Activated T-helper 17 cell treated with anti-CD3 and anti-CD28 coated beads, Interleukin-2, amount 50 U/mL, for 72 hours (primary cell): ENCODE measurements around the gene DMAP1. TPM values are rescaled to one million over a fixed set of nuclear protein-coding genes. Genes with fewer than 3 reads are reported as not detected.

Experiments
- ATAC-seq: fragments of 150-1000 bp; cut with Tn5 transposase; replicated peaks from 2 replicates; pipeline ENCODE4 v1.10.0; 2021; ENCODE audit warnings: mild to moderate bottlenecking, moderate library complexity
- H3K27ac Mint-ChIP-seq: one replicate; pipeline ENCODE4 v1.8.0; 2022; ENCODE audit warnings: mixed read lengths
- H3K27me3 Mint-ChIP-seq: one replicate; pipeline ENCODE4 v1.8.0; 2022; ENCODE audit warnings: mixed read lengths
- H3K36me3 Mint-ChIP-seq: one replicate; pipeline ENCODE4 v1.8.0; 2022; ENCODE audit warnings: low read depth, mild to moderate bottlenecking, mixed read lengths
- H3K4me1 Mint-ChIP-seq: one replicate; pipeline ENCODE4 v1.8.0; 2022; ENCODE audit warnings: mixed read lengths
- H3K4me3 Mint-ChIP-seq: one replicate; pipeline ENCODE4 v1.8.0; 2022; ENCODE audit warnings: mild to moderate bottlenecking, mixed read lengths
- H3K9me3 Mint-ChIP-seq: one replicate; pipeline ENCODE4 v1.8.0; 2022; ENCODE audit warnings: mixed read lengths
- total RNA-seq, 2 donors: library from RNA; stranded (reverse); gene quantifications; one replicate each; pipeline ENCODE4 v1.2.3, GENCODE V29; 2022

Gene DMAP1
- total RNA-seq, 2 donors from 2014 or later: 41.1 to 41.4 TPM

DNA sequence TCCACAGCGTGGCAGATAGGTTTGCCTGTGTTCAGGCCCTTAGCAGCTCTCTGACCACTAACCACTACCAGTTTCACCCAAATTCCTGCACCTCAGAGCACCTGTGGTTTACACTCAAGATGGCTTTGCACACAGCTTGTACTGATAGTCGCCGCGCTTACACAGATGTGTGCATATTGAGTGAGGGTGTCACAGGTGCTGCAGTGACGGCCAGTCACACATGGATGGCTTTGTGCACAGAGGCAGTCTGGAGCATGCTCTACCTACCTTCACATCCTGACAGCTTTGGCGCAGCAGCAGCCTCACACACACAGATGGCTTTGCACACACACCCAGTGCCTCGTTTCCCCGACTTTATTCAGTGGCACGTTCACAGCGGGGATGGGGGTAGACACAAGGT lies 7.5 kb downstream of the DMAP1 start:
- Mint-ChIP-seq H3K4me1 (peaks cover 6% of the 10 kb centered on the region), H3K27me3 (no peaks in the 10 kb centered on the region), H3K4me3 (no peak overlapping the region), H3K27ac (no peak overlapping the region), H3K36me3 (peaks cover 60% of the 10 kb centered on the region), H3K9me3 (no peaks in the 10 kb centered on the region)
- no peak for ATAC-seq

DNA sequence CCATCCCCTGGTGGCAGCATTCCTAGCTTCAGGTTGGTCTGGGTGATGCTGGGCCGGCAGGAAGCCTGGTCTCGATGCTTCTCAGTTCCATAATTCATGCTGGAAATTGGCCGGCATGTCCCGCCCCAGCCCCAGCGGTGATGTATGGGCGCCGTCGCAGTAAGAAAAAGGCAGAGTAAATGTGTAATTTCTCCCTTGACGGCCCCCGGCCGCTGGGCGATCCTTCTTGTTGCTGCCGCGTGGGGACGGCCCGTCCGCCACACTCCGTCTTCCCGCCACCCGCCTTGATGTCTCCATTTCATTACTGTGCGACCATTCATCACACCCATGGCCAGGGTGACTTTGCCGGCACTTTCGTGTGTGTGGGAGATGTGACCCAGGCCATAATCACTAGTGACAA lies 8.5 kb downstream of the DMAP1 start:
- Mint-ChIP-seq H3K9me3 (no peaks in the 10 kb centered on the region), H3K36me3 (peaks cover 50% of the 10 kb centered on the region), H3K4me1 (peaks cover 6% of the 10 kb centered on the region), H3K27ac (no peak overlapping the region), H3K4me3 (no peak overlapping the region), H3K27me3 (no peaks in the 10 kb centered on the region)
- no peak for ATAC-seq

DNA sequence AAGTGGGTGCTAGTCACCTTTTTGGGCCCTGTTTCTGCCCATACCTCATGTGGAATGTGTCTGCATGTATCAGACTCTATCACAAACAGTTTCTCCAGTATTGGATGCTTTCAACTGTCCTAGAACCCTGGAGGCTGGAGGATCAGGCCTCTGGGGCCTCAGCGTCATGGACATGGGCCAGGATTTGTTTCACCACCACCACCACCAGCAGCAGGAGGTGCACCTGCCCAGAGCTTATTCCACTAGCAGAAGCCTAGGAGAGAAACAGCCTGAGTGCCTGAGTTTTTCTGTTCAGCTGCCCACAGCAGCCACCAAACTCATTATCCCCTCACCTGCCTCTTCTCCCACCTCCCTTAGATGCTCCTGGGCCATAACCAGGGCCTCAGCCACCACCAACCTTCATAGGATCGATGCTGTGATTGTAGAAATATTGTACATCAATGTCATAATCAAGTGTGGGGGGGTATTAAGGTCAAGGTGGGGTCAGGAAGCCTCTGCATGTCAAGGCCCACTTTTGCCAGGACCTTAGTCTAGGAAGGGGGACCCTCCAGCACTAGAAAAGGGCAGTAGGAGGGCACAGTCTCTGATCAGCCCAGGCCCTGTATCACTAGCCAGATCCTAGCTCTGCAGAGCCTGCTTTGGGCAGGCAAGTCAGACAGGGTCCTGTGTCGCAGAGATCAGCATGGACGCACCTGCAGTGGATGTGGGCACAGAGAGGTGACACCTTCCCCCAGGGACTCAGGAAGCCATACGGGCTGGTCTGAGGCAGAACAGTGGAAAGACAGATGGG lies 9.3 kb downstream of the DMAP1 start:
- no peak for ATAC-seq
- Mint-ChIP-seq H3K9me3 (no peaks in the 10 kb centered on the region), H3K36me3 (peaks cover 42% of the 10 kb centered on the region), H3K4me3 (no peak overlapping the region), H3K27me3 (no peaks in the 10 kb centered on the region), H3K27ac (peak overlapping the region; percentile 29), H3K4me1 (no peaks in the 10 kb centered on the region)

DNA sequence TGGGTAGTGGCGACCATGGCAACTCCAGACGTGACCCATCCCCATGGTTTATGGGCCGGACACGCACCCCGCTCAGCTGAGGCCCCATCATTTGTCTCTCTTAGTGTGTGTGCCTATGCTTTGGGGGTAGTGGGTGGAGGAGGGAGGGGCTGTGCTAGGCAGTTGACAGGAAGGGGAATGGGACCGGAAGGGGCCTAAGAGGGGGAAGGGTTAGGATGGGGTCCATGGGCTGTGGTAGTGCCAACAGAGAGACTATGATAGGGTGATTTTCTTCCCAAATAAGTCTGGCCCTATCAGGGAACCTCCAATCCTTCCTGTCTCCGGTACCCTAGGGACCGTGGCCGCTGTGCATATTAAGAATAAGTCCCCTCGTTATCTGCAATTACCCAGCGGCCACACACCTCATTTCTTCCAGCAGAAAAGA lies 9.9 kb downstream of the DMAP1 start:
- H3K27ac Mint-ChIP-seq: peak overlapping the region; percentile 14
- H3K4me3 Mint-ChIP-seq: no peak overlapping the region
- no peaks in the 10 kb centered on the region for H3K4me1 Mint-ChIP-seq
- H3K36me3 Mint-ChIP-seq: peaks cover 36% of the 10 kb centered on the region
- no peaks in the 10 kb centered on the region for H3K27me3 Mint-ChIP-seq
- ATAC-seq: no peak
- H3K9me3 Mint-ChIP-seq: no peaks in the 10 kb centered on the region

DNA sequence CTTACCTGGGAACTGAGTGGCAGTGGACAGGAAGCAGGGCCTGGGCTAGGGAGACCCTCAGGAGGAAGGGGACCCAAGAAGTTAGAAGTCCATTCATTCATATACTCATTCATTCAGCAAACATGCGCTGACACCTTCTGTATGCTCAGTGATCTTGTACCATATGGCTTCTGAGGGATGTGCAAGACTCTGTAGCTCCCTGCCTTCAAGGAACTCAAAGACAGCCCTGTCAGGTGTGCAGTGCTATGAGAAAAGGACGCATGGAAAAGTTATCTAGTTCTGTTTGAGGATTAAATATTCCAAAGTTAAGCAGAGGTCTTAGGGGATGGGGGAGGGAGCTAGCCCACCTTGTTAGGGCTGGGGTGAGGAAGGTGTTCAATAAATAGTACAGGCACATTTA lies 12.5 kb downstream of the DMAP1 start:
- Mint-ChIP-seq H3K4me1 (no peaks in the 10 kb centered on the region), H3K36me3 (peaks cover 10% of the 10 kb centered on the region), H3K9me3 (no peaks in the 10 kb centered on the region), H3K27me3 (no peaks in the 10 kb centered on the region), H3K27ac (no peak overlapping the region), H3K4me3 (no peak overlapping the region)
- no peak for ATAC-seq

DNA sequence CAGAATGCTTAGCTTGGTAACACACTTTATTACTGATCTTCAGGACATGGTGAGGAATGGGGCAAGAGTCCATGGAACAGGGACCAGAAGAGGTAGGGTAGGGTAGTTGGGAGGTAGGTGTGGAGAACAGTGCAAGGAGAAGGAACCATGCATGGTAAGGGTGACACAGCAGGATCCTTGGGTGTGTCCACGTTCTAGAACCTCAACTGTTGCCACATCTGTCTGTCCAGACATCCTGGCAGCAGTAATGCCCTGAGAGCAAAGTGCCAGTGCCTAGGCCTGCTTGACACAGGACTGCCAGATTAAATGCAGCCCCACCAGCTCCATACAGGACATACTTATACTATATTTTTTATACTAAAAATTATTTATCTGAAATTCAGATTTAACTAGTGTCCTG lies 13.9 kb downstream of the DMAP1 start:
- Mint-ChIP-seq H3K27ac (no peak overlapping the region), H3K9me3 (no peaks in the 10 kb centered on the region), H3K4me1 (no peaks in the 10 kb centered on the region), H3K4me3 (no peak overlapping the region), H3K36me3 (peaks cover under 1% of the 10 kb centered on the region), H3K27me3 (no peaks in the 10 kb centered on the region)
- no peak for ATAC-seq

DNA sequence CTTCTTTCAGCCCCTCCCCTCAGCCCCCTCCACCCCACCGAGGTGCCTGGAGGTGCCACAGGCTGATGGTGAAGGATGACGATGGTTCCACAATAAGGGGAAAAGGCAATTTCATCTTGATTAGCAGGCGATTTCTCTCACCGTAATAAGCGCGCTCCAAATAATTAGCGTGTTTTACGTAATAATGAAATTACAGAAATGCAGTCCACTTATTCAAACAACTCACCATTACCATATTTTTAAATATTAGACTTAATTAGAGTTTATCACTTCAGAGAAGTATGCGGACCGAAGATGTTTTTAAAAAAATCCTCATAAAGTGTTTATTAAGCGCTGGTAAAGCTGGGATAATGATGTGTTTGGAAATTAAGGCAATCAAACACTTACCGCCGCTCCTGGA lies 14.9 kb downstream of the DMAP1 start:
- H3K9me3 Mint-ChIP-seq: no peaks in the 10 kb centered on the region
- no peaks in the 10 kb centered on the region for H3K27me3 Mint-ChIP-seq
- no peaks in the 10 kb centered on the region for H3K36me3 Mint-ChIP-seq
- no peak overlapping the region for H3K4me3 Mint-ChIP-seq
- H3K27ac Mint-ChIP-seq: no peak overlapping the region
- no peaks in the 10 kb centered on the region for H3K4me1 Mint-ChIP-seq
- no peak for ATAC-seq

DNA sequence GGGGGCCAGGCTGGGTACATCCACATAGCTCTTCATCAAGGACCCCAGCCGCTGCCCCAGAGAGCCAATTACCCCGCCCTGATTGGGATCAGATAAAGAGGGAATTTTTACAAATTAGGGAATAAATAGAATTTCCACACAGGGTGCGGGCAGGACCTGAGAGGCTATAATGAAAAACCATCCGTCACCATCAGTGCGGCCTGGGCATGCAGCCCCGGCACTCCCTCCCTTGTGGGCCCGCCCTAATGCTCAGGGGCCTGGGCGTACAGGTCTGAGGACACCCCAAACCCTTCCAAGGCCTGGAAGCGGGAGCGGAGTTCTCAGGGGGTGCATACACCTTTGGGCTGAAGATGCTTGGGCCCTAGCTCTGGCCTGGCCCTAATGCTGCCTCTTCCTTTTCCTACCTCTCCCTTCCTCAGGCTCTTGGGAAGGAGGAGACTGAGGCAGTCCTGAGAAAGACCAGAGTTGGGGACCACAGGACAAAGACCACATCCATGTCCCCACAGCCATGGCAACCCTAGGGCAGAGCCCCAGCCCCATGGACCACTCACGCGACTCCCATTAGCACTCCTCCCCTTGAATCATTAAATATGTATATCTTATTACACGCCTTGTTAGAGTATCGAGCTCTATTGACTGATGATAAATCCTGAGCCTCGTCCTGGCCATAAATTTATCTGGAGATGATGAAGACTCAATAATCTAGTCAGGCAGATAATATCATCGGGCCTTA lies 16.3 kb downstream of the DMAP1 start:
- no peak overlapping the region for H3K4me3 Mint-ChIP-seq
- no peaks in the 10 kb centered on the region for H3K9me3 Mint-ChIP-seq
- no peak overlapping the region for H3K27ac Mint-ChIP-seq
- ATAC-seq: no peak
- H3K27me3 Mint-ChIP-seq: no peaks in the 10 kb centered on the region
- H3K4me1 Mint-ChIP-seq: no peaks in the 10 kb centered on the region
- H3K36me3 Mint-ChIP-seq: no peaks in the 10 kb centered on the region

DNA sequence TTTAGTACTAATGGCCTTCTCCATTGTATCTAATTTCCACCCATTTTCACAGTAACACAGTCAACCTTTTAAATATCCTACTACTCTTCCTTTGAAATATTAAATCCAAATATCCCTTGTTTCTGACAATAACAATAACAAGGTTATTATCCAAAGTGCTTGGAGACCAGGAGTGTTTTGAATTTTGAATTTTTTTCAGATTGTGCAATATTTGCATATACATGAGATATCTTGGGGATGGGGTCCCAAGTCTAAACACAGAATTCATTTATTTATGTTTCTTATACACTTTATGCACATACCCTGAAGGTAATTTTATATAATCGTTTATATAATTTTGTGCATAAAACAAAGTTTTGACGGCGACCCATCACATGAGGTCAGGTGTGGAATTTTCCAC lies 17.5 kb downstream of the DMAP1 start:
- Mint-ChIP-seq H3K9me3 (no peaks in the 10 kb centered on the region), H3K4me3 (no peak overlapping the region), H3K4me1 (no peaks in the 10 kb centered on the region), H3K36me3 (no peaks in the 10 kb centered on the region), H3K27ac (no peak overlapping the region), H3K27me3 (no peaks in the 10 kb centered on the region)
- ATAC-seq: no peak

DNA sequence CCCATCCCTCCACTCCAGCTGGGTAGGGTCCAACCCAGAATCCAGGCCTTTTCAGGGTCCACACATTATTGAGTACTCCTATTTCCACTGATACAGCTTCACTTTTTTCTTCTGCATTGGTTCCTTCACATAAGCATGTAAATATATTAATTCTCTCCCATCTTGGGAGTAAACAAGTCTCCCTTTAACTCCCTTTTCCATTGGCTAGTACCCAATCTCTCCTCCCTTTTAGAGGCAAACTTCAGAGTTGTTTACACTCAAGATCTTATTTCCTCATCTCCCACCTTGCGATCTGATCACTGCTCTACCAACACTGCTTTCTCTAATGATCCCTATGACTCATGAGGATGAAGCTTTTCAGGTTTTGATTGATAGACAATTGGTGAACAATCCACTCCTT lies 20.3 kb downstream of the DMAP1 start:
- Mint-ChIP-seq H3K36me3 (no peaks in the 10 kb centered on the region), H3K27me3 (no peaks in the 10 kb centered on the region), H3K4me1 (no peaks in the 10 kb centered on the region), H3K4me3 (no peak overlapping the region), H3K9me3 (no peaks in the 10 kb centered on the region), H3K27ac (no peak overlapping the region)
- no peak for ATAC-seq

DNA sequence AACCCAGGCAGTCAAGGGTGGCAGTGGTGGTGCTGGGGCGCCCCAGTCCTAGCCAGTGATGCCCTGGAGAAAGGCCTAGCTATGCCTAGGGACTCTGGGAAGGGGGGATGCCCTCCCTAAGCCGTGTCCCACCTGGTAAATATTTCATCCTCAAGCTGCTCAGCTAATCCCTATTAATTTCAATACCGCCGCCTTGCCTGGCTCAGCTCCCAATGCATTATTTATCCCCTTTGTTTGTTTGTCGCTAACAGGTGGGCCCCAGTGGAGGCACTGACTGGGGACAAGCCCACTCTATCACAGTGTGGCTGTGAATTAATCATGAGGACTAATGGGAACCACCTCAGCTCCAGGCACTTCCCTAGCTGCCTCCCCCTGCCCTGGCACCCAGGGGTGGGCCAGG lies 22.5 kb downstream of the DMAP1 start:
- Mint-ChIP-seq H3K9me3 (no peaks in the 10 kb centered on the region), H3K4me3 (no peak overlapping the region), H3K4me1 (no peaks in the 10 kb centered on the region), H3K27me3 (no peaks in the 10 kb centered on the region), H3K27ac (no peak overlapping the region), H3K36me3 (no peaks in the 10 kb centered on the region)
- ATAC-seq: no peak

DNA sequence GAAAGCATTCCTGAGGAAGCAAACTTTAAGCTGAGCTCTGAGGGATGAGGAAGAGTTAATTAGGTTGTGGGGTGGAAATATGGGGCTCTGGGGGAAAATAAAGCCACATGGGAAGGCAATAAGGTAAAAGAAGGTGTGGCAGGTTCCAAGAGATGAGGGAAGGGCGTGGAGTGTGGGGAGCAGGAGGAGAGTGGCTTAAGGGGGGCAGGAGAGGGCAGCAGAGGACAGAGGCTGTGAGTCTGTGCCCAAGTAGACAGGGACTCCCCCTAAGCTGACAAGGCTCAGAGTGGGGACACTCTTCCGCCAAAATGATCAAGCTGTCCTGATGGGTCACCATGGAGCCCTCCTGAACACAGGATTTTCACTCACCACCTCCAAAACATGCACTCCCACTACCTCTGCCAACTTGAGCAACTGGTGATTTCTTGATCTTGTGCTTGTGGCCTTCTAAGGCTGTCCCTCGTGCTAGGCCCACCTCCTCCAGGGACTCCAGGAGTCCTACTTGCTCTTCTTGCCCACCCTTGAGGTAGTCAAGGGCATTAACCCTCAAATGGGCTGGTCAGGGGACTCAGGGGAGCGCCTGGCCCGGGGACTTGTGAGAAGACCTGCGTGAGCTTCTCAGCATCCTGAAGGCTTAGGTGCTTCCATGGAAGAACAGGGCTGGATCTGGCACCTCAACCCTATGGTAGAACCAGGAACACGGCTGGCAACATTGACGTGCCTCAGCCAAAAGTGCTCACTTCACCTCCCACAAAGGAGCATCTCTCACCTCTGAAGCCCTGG lies 23.4 kb downstream of the DMAP1 start:
- Mint-ChIP-seq H3K27ac (no peak overlapping the region), H3K36me3 (no peaks in the 10 kb centered on the region), H3K4me1 (no peaks in the 10 kb centered on the region), H3K9me3 (no peaks in the 10 kb centered on the region), H3K27me3 (no peaks in the 10 kb centered on the region), H3K4me3 (no peak overlapping the region)
- ATAC-seq: no peak

DNA sequence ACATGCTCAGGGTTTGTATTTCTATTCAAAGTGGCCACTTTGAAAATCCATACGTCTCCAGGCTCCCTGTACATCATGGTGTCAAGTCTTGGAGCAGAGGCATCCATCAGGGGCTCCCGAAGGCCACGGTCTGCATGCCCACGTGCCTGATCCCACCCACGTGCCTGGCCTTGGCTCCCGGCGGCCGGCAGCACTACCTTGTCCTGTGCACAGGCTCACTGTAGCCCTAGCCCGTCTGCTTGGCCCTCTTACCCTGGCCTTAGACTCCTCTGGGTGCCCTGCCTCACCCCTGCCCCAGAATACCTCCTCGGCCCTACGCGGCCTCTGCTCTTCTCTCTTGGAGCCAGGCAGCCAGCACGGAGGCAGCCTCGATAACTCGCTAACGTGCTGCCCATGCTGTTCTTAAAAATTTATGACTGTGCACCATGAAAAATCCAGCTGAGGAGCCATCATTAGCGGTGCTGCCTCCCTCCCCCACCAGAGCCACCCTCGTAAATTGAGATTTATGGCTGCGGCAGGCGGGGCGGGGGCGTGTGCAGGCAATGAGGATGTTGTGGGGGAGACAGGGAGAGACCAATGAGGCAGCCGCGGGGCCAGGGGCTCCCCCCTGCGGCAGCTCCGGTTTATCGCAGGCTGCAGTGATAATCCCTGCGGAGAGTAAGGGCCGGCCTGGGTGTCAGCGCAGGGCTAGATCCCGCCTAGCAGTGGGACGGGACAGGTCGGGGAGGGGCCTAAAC lies 24.6 kb downstream of the DMAP1 start:
- no peak overlapping the region for H3K27ac Mint-ChIP-seq
- no peaks in the 10 kb centered on the region for H3K9me3 Mint-ChIP-seq
- H3K36me3 Mint-ChIP-seq: no peaks in the 10 kb centered on the region
- H3K27me3 Mint-ChIP-seq: no peaks in the 10 kb centered on the region
- H3K4me1 Mint-ChIP-seq: no peaks in the 10 kb centered on the region
- peak; percentile 75 for ATAC-seq
- no peak overlapping the region for H3K4me3 Mint-ChIP-seq

DNA sequence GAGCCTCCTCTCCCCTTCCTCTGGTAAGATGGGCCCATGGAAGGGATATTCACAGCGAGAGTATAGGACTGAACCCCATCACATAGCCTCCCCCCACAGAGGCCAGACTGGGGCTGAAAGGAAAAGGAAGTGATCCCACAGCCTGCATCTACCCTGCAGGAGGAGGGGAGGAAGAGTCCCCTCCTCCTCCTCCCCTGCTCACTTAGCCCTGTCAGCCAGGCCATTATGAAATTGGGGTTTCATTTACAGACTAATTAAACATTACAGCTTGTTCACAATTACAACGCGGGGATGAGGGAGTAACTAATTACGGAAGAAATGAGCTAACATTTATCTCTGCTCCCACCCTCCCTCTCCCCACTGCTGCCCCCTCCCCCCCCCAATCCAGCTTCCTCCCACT lies 25.4 kb downstream of the DMAP1 start:
- Mint-ChIP-seq H3K27ac (no peak overlapping the region), H3K4me3 (no peak overlapping the region), H3K4me1 (no peaks in the 10 kb centered on the region), H3K9me3 (no peaks in the 10 kb centered on the region), H3K27me3 (no peaks in the 10 kb centered on the region), H3K36me3 (no peaks in the 10 kb centered on the region)
- no peak for ATAC-seq
